ENCODE results near the gene RPS6KA3. TPM values are rescaled to one million over a fixed set of nuclear protein-coding genes. Genes with fewer than 3 reads are reported as not detected.

The RPS6KA3 gene
- total RNA-seq, 1 experiment from 2014 or later, result 35.5 TPM

DNA sequence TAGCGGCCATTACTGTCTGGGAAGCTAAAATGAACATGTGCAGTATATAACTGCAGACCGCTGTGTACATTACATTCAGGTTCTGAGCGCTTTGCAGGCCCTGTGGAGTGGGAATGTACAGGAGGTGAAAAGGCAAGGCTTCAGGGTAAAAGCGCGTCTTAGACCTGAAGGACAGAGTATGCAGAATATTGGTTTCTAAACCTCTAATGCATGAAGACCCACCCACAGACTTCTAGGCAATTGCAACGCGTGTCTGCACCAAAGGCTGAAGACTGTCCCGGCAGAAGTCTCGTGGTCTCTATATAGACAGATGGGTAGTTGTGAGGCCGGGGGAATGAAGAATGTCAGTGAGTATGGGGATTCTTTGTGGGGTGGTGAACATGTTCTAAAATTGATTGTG lies 155.4 kb downstream of the RPS6KA3 start:
- H2AFZ ChIP-seq (ENCODE audit: low read depth, low read length, poor library complexity, severe bottlenecking), result no peak overlapping the region
- no peak overlapping the region for H3K27ac ChIP-seq (ENCODE audit: low read depth, low read length)
- no peaks in the 10 kb centered on the region for H4K20me1 ChIP-seq (ENCODE audit: insufficient read depth)
- intact Hi-C loops (cut with micrococcal nuclease), result no loop called here
- no TSS peak for BruUV-seq (replicated peaks)
- ATAC-seq (no peak), DNase-seq (ENCODE audit: low read depth, low spot score) (no peak)
- ChIA-PET CTCF (no interaction called here), RAD21 (ENCODE audit: low non-redundant PET in 1 of 2, low total read pairs in 2 of 2, uncharacterized antibody in 2 of 2, unreplicated experiment in 2 of 2) (no interaction called here), POLR2A (no interaction called here)
- no peaks in the 10 kb centered on the region for H3K9me2 ChIP-seq (ENCODE audit: insufficient read depth)
- TF ChIP-seq SRF (IDR thresholded peaks at IDR 0.05; ENCODE audit: low read depth) (no peak), SP1 (IDR thresholded peaks at IDR 0.05; ENCODE audit: low read depth) (no peak), ZFX (IDR thresholded peaks at IDR 0.05) (no peak), JUND (IDR thresholded peaks at IDR 0.05) (no peak), CBX3 (IDR thresholded peaks at IDR 0.05; ENCODE audit: low read depth) (no peak)
- no peaks in the 10 kb centered on the region for H3K9me3 ChIP-seq (ENCODE audit: control insufficient read depth in 1 of 2, insufficient read depth in 1 of 2, low read depth in 1 of 2, low read length in 2 of 2)
- H3K4me2 ChIP-seq (ENCODE audit: low read length), result no peak overlapping the region
- no peaks in the 10 kb centered on the region for H3K79me2 ChIP-seq (ENCODE audit: insufficient read depth, low read length)
- H3K4me1 ChIP-seq (ENCODE audit: control insufficient read depth in 1 of 2, insufficient read depth in 2 of 2, low read length in 2 of 2), result no peaks in the 10 kb centered on the region
- no peak overlapping the region for H3K4me3 ChIP-seq (replicated peaks in 1 of 2; ENCODE audit: low read depth in 1 of 2, low read length in 2 of 2)
- no peaks in the 10 kb centered on the region for H3K36me3 ChIP-seq (ENCODE audit: control insufficient read depth in 1 of 2, insufficient read depth in 2 of 2, low read length in 2 of 2)
- no peaks in the 10 kb centered on the region for H3K27me3 ChIP-seq (ENCODE audit: insufficient read depth, low read length)
- H3K9ac ChIP-seq (ENCODE audit: low read length), result no peak overlapping the region

DNA sequence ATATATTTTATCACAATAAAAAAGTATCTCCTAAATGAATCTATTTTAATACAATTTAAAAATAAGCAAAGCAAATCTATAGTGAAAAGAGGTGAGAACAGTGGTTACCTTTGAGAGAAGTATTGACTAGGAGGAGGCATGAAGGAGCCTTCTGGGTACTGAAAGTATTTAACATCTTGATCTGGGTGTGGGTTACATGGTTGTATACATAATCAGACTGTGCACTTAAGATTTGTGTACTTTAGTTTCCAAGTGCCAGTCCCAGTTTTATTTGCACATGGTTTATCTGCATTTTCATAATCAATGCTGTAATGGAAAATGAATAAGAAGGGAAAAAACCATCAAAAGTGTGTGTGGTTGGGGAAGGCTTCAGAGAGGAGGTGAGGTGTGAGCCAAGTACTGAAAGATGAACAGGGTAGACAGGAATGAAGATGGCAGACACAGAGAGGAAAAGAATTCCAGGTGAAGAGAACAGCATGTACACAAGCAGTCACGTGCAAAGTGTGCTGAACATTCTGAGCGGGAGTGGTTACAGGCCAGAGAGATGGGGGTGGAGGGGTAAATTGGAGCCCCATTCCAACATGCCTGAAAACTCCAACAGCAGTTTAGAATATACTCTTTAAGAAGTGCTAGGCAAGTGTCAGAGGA lies 164.7 kb downstream of the RPS6KA3 start:
- ATAC-seq (no peak), DNase-seq (ENCODE audit: low read depth, low spot score) (no peak)
- Histone ChIP-seq H3K36me3 (ENCODE audit: control insufficient read depth in 1 of 2, insufficient read depth in 2 of 2, low read length in 2 of 2) (no peaks in the 10 kb centered on the region), H3K9me3 (ENCODE audit: control insufficient read depth in 1 of 2, insufficient read depth in 1 of 2, low read depth in 1 of 2, low read length in 2 of 2) (no peaks in the 10 kb centered on the region), H3K4me2 (ENCODE audit: low read length) (no peak overlapping the region), H3K9me2 (ENCODE audit: insufficient read depth) (no peaks in the 10 kb centered on the region), H3K27me3 (ENCODE audit: insufficient read depth, low read length) (no peaks in the 10 kb centered on the region), H3K4me3 (replicated peaks in 1 of 2; ENCODE audit: low read depth in 1 of 2, low read length in 2 of 2) (no peak overlapping the region), H3K9ac (ENCODE audit: low read length) (no peak overlapping the region), H3K79me2 (ENCODE audit: insufficient read depth, low read length) (no peaks in the 10 kb centered on the region), H2AFZ (ENCODE audit: low read depth, low read length, poor library complexity, severe bottlenecking) (no peak overlapping the region), H3K4me1 (ENCODE audit: control insufficient read depth in 1 of 2, insufficient read depth in 2 of 2, low read length in 2 of 2) (no peaks in the 10 kb centered on the region), H3K27ac (ENCODE audit: low read depth, low read length) (no peak overlapping the region), H4K20me1 (ENCODE audit: insufficient read depth) (no peaks in the 10 kb centered on the region)
- BruUV-seq (replicated peaks), result no TSS peak
- TF ChIP-seq, protein P1, sequence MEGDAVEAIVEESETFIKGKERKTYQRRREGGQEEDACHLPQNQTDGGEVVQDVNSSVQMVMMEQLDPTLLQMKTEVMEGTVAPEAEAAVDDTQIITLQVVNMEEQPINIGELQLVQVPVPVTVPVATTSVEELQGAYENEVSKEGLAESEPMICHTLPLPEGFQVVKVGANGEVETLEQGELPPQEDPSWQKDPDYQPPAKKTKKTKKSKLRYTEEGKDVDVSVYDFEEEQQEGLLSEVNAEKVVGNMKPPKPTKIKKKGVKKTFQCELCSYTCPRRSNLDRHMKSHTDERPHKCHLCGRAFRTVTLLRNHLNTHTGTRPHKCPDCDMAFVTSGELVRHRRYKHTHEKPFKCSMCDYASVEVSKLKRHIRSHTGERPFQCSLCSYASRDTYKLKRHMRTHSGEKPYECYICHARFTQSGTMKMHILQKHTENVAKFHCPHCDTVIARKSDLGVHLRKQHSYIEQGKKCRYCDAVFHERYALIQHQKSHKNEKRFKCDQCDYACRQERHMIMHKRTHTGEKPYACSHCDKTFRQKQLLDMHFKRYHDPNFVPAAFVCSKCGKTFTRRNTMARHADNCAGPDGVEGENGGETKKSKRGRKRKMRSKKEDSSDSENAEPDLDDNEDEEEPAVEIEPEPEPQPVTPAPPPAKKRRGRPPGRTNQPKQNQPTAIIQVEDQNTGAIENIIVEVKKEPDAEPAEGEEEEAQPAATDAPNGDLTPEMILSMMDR (IDR thresholded peaks at IDR 0.05 in 2 of 3, conservative IDR thresholded peaks at IDR 0.05 in 1 of 3; ENCODE audit: borderline replicate concordance in 1 of 3, insufficient read depth in 1 of 3, low read depth in 2 of 3, low read length in 2 of 3), result no peak
- no peak for TF ChIP-seq CEBPB (IDR thresholded peaks at IDR 0.05; ENCODE audit: low read depth)
- TF ChIP-seq, protein P2, sequence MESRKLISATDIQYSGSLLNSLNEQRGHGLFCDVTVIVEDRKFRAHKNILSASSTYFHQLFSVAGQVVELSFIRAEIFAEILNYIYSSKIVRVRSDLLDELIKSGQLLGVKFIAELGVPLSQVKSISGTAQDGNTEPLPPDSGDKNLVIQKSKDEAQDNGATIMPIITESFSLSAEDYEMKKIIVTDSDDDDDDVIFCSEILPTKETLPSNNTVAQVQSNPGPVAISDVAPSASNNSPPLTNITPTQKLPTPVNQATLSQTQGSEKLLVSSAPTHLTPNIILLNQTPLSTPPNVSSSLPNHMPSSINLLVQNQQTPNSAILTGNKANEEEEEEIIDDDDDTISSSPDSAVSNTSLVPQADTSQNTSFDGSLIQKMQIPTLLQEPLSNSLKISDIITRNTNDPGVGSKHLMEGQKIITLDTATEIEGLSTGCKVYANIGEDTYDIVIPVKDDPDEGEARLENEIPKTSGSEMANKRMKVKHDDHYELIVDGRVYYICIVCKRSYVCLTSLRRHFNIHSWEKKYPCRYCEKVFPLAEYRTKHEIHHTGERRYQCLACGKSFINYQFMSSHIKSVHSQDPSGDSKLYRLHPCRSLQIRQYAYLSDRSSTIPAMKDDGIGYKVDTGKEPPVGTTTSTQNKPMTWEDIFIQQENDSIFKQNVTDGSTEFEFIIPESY (IDR thresholded peaks at IDR 0.05; ENCODE audit: extremely low read depth, insufficient replicate concordance, low read length), result no peak
- TF ChIP-seq YY1 (IDR thresholded peaks at IDR 0.05; ENCODE audit: extremely low read depth, insufficient replicate concordance, low read depth, low read length), result no peak
- no peak for TF ChIP-seq POLR2AphosphoS5 (IDR thresholded peaks at IDR 0.05; ENCODE audit: low read depth, low read length)
- no peak for TF ChIP-seq JUND (IDR thresholded peaks at IDR 0.05)
- no peak for TF ChIP-seq ZFX (IDR thresholded peaks at IDR 0.05)
- TF ChIP-seq RAD21 (IDR thresholded peaks at IDR 0.05; ENCODE audit: low read depth), result no peak
- TF ChIP-seq, protein P3, sequence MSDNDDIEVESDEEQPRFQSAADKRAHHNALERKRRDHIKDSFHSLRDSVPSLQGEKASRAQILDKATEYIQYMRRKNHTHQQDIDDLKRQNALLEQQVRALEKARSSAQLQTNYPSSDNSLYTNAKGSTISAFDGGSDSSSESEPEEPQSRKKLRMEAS (IDR thresholded peaks at IDR 0.05), result no peak
- no peak for TF ChIP-seq EZH2phosphoT487 (IDR thresholded peaks at IDR 0.05; ENCODE audit: borderline replicate concordance)
- TF ChIP-seq TCF7L2 (IDR thresholded peaks at IDR 0.05; ENCODE audit: borderline replicate concordance, extremely low read depth, insufficient read depth, insufficient read length), result no peak
- TF ChIP-seq SIN3A (IDR thresholded peaks at IDR 0.05; ENCODE audit: low read depth), result no peak
- no peak for TF ChIP-seq ZNF274 (IDR thresholded peaks at IDR 0.05; ENCODE audit: low read depth, low read length)
- intact Hi-C loops (cut with micrococcal nuclease), result no loop called here
- ChIA-PET POLR2A (no interaction called here), RAD21 (ENCODE audit: low non-redundant PET in 1 of 2, low total read pairs in 2 of 2, uncharacterized antibody in 2 of 2, unreplicated experiment in 2 of 2) (no interaction called here), CTCF (no interaction called here)

All from HCT116 (cell line).